Measurements from ENCODE around the gene MADD.

The MADD gene

DNA sequence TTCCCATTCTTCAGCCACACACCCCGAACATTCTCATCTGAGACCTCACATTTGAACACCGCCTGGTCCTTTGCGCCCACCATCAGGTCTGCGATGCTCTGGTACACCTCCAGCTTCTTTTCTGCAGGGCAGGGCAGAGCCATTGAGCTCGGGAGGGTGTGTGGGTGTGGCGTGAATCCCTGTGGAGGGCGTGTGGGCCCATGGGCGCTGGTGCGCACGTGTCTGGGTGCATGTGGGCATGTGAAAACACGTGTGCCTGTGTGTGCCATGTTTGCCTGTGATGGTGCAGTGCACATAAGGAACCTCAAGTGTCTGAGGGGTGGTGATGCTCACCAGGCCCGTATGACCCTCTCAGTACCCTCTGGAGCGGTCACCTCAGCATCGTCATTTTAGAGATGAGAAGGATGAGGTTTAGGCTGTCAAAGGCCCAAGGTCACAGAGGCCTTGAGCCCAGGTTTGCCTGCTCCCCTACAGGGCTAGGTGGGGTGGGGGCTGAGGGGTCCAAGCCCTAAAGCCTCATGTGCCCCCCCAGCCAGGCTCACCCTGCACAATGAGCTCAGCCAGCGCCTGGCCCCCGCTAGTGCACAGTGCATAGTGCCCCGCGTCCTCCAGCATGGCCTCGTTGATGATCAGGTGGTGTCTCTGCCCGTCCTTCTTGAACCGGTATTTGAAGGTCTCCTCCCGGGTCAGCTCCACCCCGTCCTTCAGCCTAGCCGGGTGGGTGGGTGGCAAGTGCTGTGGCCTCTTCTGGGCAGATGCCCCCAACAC lies 72.3 kb downstream of the MADD start:
- DNase-seq, result no peak

DNA sequence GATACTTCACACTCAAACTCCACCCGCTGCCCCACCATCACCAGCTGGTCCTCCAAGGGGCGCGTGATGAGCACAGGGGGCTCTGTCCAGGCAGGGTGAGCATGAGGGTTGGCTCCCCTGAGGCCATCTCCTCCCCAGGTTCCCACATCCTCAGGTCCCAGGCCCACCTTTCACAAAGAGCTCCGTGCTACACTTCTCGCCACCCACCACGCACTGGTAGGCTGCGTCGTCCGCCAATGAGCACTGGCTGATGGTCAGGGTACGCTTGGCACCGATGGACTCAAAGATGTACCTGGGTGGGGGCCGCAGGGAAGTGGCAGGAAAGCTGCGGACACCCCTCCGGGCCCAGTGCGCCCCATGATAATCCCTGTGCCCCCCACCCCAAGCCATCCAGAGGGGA lies 72.9 kb downstream of the MADD start:
- DNase-seq, result no peak

GRCh38 chr11:47345890-47346563 lies 76.1 kb downstream of the MADD start:
- DNase-seq, result no peak

DNA sequence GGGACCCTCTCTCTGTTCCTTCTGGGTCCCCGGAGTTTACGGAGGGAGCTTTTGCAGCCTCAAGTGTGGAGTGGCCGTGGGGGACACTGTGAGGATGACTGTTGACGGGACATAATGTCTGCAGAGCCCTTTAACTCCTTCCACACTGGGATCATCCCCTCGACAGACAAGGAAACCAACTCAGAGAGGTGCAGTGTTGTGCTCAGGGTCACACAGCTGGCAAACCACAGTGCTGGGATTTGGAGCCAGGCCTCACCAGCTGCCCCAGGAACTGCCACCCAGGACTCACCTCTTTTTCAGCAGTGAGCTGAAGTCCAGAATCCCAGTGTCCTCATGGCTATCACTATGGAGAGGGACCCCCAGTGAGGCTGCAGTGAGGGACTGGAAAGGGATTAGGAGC lies 77.2 kb downstream of the MADD start:
- no peak for DNase-seq

- no peak for DNase-seq
Observed at GRCh38 chr11:47348131-47348802, 78.3 kb downstream of the MADD start.

DNA sequence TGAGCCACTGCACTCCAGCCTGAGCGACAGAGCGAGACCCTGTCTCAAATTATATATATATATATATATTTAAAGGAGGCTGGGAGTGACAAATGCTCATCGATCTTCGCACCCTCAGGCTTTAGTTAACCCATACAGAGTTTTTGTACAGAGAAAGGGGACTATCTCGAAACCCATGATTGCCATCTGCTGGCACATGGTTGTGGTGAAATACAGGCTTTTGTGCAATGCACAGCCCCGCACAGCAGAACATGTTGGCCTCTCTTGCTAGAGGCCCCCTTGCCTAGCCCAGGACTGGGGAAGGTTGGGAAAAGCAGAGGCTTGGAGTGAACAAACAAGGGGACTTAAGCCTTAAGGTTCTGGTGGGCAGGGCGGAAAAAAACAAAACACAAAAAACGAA lies 78.9 kb downstream of the MADD start:
- peak; percentile 19 for DNase-seq

DNA sequence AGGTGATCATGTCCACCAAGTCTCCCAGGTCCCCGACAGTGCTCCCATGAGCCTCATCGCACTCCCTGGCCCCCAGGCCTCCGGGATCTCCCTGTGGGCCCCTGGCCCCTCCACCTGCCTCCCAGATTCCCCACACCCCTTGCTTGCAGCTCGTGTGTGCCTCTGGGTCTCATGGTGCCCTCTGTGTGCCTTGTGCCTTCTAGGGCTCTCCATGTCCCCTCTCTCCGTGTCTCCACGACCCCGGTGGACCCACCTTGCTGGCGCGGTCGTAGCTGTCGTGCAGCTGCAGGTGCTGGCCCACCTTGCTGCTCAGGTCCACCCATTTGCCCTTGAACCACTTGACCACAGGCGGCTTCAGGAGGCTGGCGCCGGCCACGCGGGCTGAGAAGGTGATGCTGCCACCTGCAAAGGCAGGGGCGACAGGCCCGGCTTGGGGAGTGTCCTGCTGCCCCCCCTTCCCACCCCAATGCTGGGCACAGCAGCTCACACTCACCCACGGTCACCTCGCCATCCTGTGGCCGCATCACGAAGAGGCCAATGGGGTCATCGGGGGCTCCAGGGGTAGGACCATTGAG lies 79.7 kb downstream of the MADD start:
- DNase-seq, result no peak

GRCh38 chr11:47350315-47350714 lies 80.4 kb downstream of the MADD start:
- no peak for DNase-seq

GRCh38 chr11:47351156-47352126 lies 81.5 kb downstream of the MADD start:
- DNase-seq, result no peak

GRCh38 chr11:47352556-47352955 lies 82.6 kb downstream of the MADD start, which contains the start of gene MYBPC3:
MYBPC3 (minus strand) TSS chr11:47352702; CDS start chr11:47352647, 55 bp downstream.
- DNase-seq, result no peak

DNA sequence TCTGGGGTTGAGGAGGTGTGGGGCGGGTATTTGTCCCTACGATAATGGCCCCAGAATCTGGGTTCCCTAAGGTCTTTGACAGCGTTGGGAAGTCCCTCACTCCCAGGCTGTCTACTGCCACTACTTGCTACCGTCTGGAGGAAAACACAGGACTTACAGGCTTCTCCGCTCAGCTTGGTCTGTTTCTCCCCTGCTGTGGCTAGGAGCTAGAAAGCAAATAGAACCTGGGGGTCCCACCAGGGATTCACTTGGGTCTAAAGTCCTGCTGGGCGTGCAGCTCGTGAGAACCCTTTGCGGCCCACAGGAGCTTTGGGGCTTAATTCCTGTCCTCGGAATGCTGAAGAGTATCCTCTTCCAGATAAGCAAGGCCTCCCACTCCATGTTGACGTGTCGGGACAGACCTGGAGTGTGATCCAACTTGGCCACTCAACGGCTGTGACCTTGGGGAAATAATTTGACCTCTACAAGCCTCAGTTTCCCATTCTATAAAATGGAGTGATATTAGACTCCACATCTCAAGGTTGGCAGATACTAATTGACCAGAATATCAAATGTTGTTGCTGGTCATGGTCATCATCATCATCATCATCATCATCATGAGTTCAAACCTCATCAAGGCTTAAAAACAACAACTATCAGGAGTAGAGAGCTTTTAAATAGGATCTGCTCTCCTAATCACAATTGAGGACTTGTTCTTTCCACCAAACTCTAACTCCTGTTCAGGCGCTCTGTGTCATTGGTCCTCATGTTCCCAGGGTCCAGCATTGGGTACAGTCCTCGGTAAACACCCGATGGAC lies 84.2 kb downstream of the MADD start:
- no peak for DNase-seq

DNA sequence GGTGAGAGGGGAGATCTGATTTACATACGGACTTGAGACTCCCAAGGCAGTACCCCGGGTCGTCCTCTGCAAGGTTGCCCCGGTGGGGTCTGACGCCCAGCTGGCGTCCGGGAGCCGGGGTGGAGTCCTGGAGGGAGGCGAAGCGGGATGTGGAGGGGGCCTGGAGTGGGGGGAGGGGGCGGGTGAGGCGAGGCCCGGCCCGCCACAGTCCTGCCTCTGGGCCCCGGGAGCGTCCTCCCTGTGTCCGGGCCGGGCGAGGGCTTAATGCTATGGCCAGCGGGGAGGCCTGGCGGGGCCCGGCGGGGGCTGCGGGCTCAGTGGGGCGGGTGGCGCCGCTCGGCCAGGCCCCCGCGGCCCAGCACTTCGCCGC lies 85.0 kb downstream of the MADD start:
- peak; percentile 4 for DNase-seq

DNA sequence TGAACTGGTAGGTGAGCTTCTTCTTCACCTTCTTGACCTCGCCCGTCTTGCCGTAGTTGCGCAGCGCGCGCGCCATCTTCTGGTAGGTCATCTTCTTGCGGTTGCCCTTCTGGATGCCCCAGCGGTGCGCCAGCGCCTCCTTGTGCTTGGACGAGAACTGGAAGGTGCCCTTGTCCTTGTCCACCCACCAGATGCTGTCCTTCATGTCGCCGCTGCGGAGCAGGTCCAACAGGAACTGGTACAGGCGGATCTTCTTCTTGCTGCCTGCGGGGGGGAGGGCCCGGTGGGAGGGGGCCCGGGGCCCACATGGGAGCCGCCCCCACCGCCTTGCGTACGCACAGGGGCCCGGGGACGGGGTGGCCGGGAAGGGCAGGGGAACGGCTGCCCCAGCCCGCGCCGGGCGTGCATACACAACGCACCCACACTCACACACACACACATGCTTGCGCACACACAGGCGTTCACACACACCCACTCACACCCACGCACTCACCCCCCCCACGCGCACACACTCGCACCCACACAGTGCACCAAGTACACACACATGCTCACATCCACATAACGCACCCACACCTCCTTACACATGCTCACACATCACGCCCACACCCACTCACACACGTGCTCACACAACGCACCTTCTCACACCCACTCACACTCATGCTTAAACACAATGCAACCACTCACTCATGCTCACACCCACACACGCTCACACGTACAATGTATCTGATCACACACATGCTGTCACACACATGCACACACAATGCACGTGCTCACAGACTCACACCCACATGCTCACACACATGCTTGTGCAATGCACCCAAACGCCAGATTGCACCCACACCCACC lies 85.6 kb downstream of the MADD start:
- DNase-seq, result peak; percentile 89

- no peak for DNase-seq
Observed at GRCh38 chr11:47356129-47356997, 86.4 kb downstream of the MADD start.

- DNase-seq, result no peak
Observed at GRCh38 chr11:47356998-47357329, 87.0 kb downstream of the MADD start.

DNA sequence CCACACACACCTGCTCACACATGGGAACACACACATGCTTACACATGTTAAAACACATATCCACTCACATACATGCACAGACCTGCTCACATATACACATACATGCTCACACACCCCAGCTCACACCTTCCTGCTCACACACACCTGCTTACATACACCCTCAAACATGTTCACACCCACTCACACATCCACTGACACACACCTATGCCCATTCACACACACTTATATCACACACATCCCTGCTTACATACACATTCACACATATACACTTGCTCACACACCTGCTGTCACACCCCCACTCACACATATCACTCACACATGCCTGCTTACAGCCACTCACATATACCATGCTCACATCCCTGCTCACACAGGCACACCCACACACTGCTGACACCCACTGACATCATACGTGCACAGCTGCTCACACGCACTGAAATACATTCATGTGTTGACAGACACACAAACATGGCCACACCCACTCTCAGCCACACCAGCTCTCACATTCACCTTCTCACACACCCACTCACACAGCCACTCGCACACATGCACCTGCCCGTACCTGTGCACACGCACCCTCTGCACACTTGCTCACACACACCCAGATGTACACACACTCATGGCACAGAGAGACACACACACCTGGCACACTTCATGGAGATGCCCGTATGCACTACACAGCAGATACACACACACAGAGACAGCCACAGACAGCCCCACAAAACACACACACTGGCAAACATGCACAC lies 88.2 kb downstream of the MADD start:
- DNase-seq, result no peak

- no peak for DNase-seq
Observed at GRCh38 chr11:47358731-47359051, 88.8 kb downstream of the MADD start.

DNA sequence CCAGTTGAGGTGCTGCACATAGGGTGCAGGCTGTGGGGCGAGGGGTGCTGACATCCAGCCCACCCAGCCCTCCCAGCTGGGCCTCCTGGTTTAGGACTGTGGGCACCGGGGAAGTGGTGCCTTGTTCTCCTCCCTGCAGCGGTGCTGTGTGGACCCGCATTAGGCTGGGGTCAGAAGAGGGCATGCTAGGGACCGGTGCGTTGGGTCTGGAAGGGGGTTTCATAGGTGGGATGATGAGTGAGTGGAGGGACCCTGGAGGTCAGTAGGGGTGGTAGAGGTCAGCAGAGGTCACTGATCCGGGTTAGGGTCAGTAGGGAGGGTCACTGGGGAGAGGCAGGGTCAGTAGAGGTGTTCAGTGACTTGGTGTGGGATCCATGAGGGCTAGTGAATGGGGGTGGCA lies 89.2 kb downstream of the MADD start:
- DNase-seq, result no peak

DNA sequence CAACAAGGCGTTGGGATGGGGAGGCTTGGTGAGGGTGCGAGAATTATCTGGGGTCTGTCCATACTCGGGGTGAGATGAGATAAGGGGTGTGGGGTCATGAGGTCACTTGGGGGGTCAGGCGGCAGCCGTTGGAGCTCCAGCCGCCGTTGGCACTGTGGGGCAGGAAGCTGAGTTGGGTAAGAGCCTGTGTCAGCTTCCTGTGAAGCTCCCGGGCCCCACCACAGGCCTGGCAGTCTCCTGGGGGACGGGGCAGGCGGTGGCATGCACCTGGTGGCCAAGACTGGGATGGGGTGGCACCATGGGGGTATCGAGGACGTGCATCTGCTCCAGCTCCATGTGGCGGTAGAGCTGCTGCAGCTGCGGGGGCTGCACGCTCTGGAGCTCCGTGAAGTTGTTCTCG lies 89.7 kb downstream of the MADD start:
- no peak for DNase-seq

Data from fibroblast of upper back skin (primary cell).